ENCODE results near the gene IKZF4. TPM values are rescaled to one million over a fixed set of nuclear protein-coding genes. Genes with fewer than 3 reads are reported as not detected.

Gene IKZF4
- total and polyA plus RNA-seq, 2 of the 8 experiments (the other 6 are each of a cell fraction or from before 2014, with no cell fraction given): 8.0 to 13.3 TPM

DNA sequence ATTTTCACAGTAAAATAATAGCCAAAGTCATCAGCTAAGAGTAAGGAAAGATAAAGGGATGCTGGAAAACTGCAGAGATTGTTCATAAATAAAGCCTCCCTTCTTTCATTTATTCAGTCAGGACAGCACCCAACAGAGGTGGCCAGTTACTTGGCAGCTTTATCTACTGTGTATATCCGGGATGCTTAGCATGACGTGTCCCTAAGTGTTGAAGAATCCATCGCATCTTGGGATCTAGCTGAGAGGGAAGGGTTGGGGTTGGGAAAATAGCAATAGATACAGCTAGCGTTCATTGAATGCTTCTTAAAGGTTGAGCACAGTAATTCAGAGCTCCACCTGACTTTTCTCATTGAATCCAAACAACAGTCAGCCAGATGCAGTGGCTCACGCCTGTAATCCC is 53.6 kb downstream of the IKZF4 start (continued):
- TF ChIP-seq, protein P1, sequence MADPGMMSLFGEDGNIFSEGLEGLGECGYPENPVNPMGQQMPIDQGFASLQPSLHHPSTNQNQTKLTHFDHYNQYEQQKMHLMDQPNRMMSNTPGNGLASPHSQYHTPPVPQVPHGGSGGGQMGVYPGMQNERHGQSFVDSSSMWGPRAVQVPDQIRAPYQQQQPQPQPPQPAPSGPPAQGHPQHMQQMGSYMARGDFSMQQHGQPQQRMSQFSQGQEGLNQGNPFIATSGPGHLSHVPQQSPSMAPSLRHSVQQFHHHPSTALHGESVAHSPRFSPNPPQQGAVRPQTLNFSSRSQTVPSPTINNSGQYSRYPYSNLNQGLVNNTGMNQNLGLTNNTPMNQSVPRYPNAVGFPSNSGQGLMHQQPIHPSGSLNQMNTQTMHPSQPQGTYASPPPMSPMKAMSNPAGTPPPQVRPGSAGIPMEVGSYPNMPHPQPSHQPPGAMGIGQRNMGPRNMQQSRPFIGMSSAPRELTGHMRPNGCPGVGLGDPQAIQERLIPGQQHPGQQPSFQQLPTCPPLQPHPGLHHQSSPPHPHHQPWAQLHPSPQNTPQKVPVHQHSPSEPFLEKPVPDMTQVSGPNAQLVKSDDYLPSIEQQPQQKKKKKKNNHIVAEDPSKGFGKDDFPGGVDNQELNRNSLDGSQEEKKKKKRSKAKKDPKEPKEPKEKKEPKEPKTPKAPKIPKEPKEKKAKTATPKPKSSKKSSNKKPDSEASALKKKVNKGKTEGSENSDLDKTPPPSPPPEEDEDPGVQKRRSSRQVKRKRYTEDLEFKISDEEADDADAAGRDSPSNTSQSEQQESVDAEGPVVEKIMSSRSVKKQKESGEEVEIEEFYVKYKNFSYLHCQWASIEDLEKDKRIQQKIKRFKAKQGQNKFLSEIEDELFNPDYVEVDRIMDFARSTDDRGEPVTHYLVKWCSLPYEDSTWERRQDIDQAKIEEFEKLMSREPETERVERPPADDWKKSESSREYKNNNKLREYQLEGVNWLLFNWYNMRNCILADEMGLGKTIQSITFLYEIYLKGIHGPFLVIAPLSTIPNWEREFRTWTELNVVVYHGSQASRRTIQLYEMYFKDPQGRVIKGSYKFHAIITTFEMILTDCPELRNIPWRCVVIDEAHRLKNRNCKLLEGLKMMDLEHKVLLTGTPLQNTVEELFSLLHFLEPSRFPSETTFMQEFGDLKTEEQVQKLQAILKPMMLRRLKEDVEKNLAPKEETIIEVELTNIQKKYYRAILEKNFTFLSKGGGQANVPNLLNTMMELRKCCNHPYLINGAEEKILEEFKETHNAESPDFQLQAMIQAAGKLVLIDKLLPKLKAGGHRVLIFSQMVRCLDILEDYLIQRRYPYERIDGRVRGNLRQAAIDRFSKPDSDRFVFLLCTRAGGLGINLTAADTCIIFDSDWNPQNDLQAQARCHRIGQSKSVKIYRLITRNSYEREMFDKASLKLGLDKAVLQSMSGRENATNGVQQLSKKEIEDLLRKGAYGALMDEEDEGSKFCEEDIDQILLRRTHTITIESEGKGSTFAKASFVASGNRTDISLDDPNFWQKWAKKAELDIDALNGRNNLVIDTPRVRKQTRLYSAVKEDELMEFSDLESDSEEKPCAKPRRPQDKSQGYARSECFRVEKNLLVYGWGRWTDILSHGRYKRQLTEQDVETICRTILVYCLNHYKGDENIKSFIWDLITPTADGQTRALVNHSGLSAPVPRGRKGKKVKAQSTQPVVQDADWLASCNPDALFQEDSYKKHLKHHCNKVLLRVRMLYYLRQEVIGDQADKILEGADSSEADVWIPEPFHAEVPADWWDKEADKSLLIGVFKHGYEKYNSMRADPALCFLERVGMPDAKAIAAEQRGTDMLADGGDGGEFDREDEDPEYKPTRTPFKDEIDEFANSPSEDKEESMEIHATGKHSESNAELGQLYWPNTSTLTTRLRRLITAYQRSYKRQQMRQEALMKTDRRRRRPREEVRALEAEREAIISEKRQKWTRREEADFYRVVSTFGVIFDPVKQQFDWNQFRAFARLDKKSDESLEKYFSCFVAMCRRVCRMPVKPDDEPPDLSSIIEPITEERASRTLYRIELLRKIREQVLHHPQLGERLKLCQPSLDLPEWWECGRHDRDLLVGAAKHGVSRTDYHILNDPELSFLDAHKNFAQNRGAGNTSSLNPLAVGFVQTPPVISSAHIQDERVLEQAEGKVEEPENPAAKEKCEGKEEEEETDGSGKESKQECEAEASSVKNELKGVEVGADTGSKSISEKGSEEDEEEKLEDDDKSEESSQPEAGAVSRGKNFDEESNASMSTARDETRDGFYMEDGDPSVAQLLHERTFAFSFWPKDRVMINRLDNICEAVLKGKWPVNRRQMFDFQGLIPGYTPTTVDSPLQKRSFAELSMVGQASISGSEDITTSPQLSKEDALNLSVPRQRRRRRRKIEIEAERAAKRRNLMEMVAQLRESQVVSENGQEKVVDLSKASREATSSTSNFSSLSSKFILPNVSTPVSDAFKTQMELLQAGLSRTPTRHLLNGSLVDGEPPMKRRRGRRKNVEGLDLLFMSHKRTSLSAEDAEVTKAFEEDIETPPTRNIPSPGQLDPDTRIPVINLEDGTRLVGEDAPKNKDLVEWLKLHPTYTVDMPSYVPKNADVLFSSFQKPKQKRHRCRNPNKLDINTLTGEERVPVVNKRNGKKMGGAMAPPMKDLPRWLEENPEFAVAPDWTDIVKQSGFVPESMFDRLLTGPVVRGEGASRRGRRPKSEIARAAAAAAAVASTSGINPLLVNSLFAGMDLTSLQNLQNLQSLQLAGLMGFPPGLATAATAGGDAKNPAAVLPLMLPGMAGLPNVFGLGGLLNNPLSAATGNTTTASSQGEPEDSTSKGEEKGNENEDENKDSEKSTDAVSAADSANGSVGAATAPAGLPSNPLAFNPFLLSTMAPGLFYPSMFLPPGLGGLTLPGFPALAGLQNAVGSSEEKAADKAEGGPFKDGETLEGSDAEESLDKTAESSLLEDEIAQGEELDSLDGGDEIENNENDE (IDR thresholded peaks at IDR 0.05; ENCODE audit: insufficient replicate concordance, low read length): no peak
- TF ChIP-seq CHD2 (IDR thresholded peaks at IDR 0.05; ENCODE audit: low read length) (no peak), SAP30 (IDR thresholded peaks at IDR 0.05; ENCODE audit: insufficient read depth, insufficient replicate concordance, low read length) (no peak), TCF12 (IDR thresholded peaks at IDR 0.05; ENCODE audit: low read depth, low read length) (no peak), SIX5 (IDR thresholded peaks at IDR 0.05; ENCODE audit: low read depth, low read length) (no peak), SP2 (IDR thresholded peaks at IDR 0.05; ENCODE audit: low read length) (no peak)

Measured in H1 (cell line).